ENCODE results near the gene FXYD1. TPM values are rescaled to one million over a fixed set of nuclear protein-coding genes. Genes with fewer than 3 reads are reported as not detected.
A peak's percentile ranks its signal among the peaks of the same experiment; 100 is the strongest.

The FXYD1 gene
- total RNA-seq, 1 donor from 2014 or later: 49.7 TPM

GRCh38 chr19:35134601-35135242, 3.9 kb upstream of the FXYD1 start, which contains the start of gene LGI4:
Gene LGI4 (minus strand): TSS chr19:35135059. CDS start chr19:35134680, 379 bp downstream.
- ATAC-seq: no peak
- Histone ChIP-seq H3K27me3 (ENCODE audit: low read depth) (no peaks in the 10 kb centered on the region), H3K27ac (peak within 1 kb of the TSS; percentile 46), H3K4me3 (peak within 1 kb of the TSS; percentile 19), H3K9me3 (no peaks in the 10 kb centered on the region), H3K4me1 (peaks cover 15% of the 10 kb centered on the region), H3K36me3 (no peaks in the 10 kb centered on the region)
- no peak for DNase-seq
- intact Hi-C loops (cut with DNase I): no loop called here
- no peak for TF ChIP-seq CTCF (IDR thresholded peaks at IDR 0.05)

- H3K27me3 ChIP-seq (ENCODE audit: low read depth): no peaks in the 10 kb centered on the region
- peak; percentile 92 for TF ChIP-seq CTCF (IDR thresholded peaks at IDR 0.05)
- H3K9me3 ChIP-seq: no peaks in the 10 kb centered on the region
- H3K27ac ChIP-seq: peak overlapping the region; percentile 46
- intact Hi-C loops (cut with DNase I): no loop called here
- H3K36me3 ChIP-seq: no peaks in the 10 kb centered on the region
- DNase-seq (peak; percentile 83), ATAC-seq (peak; percentile 78 to 80)
- H3K4me1 ChIP-seq: peaks cover 17% of the 10 kb centered on the region
- H3K4me3 ChIP-seq: peak overlapping the region; percentile 7
These were observed 3.2 kb upstream of the FXYD1 start for GRCh38 chr19:35135389-35135909.

- H3K4me3 ChIP-seq: no peak overlapping the region
- ATAC-seq (no peak), DNase-seq (no peak)
- H3K27me3 ChIP-seq (ENCODE audit: low read depth): no peaks in the 10 kb centered on the region
- peaks cover 18% of the 10 kb centered on the region for H3K4me1 ChIP-seq
- no peaks in the 10 kb centered on the region for H3K36me3 ChIP-seq
- H3K27ac ChIP-seq: no peak overlapping the region
- TF ChIP-seq CTCF (IDR thresholded peaks at IDR 0.05): no peak
- no peaks in the 10 kb centered on the region for H3K9me3 ChIP-seq
- intact Hi-C loops (cut with DNase I): no loop called here
These were observed 2.4 kb upstream of the FXYD1 start for GRCh38 chr19:35136231-35136630.

GRCh38 chr19:35136977-35137702, 1.5 kb upstream of the FXYD1 start:
- no peak for ATAC-seq

More at GRCh38 chr19:35136977-35137702, 1.5 kb upstream of the FXYD1 start:
- intact Hi-C loops (cut with DNase I): no loop called here
- Histone ChIP-seq H3K27ac (no peak overlapping the region), H3K4me3 (no peak overlapping the region), H3K27me3 (ENCODE audit: low read depth) (peaks cover under 1% of the 10 kb centered on the region), H3K36me3 (no peaks in the 10 kb centered on the region), H3K9me3 (no peaks in the 10 kb centered on the region), H3K4me1 (peaks cover 26% of the 10 kb centered on the region)
- TF ChIP-seq CTCF (IDR thresholded peaks at IDR 0.05): no peak
- no peak for DNase-seq
